Endothelial cell of umbilical vein (primary cell): Measurements from ENCODE around the gene GPATCH1. TPM values are rescaled to one million over a fixed set of nuclear protein-coding genes. Genes with fewer than 3 reads are reported as not detected.
"Not testable (repeated sequence)": the region's sequence is repeated elsewhere in the genome, so short reads cannot be mapped to it uniquely, and the experiment has no call there.

Experiments
- BruUV-seq: library from RNA; stranded (reverse); fragments of 400-500 nt; replicated peaks from 2 replicates; lab custom pipeline; 2021; lab: Mats Ljungman, UMichigan
- CTCF ChIA-PET: fragments of 300-600, 350-600 bp; sonication (Branson Sonifier 250); formaldehyde crosslinking; loops from one replicate; lab custom pipeline; 2021; ENCODE audit warnings: antibody characterized with exemption, inconsistent platforms; lab: Charles Lee
- POLR2A ChIA-PET: fragments of 300-600, 350-600 bp; sonication (Branson Sonifier 250); formaldehyde crosslinking; loops from one replicate; lab custom pipeline; 2021; ENCODE audit warnings: antibody characterized with exemption, inconsistent platforms; lab: Charles Lee
- DNase-seq: peaks from one replicate; pipeline ENCODE4 v3.0.0-alpha.2; 2011; ENCODE audit warnings: low read depth, low spot score
- FAIRE-seq: peaks from 2 replicates; lab custom pipeline; 2011; peaks lifted over from hg19 to GRCh38; lab: Jason Lieb, UNC
- H2AFZ ChIP-seq: 2 replicates; pipeline ENCODE4 v1.6.0; 2012; ENCODE audit warnings: low read depth, low read length, control low read depth, inconsistent platforms
- H3K27ac ChIP-seq: 2 replicates; pipeline ENCODE4 v1.5.1; 2011; ENCODE audit warnings: low read depth, mild to moderate bottlenecking, control low read depth, low read length, moderate library complexity; ENCODE audit not compliant: insufficient read depth
- H3K27me3 ChIP-seq, 2 experiments: 2 replicates each; pipeline versions ENCODE4 v1.6.0 to v1.6.1; 2011; ENCODE audit warnings: low read length in 2 of 2, mixed read lengths in 1 of 2; ENCODE audit not compliant: control insufficient read depth in 2 of 2, insufficient read depth in 2 of 2
- H3K36me3 ChIP-seq, 2 experiments: 2 replicates in 1 of 2; 3 replicates in 1 of 2; pipeline ENCODE4 v1.5.1; 2011; ENCODE audit warnings: low read length in 2 of 2, mild to moderate bottlenecking in 1 of 2, moderate library complexity in 1 of 2; ENCODE audit not compliant: control insufficient read depth in 2 of 2, insufficient read depth in 2 of 2; ENCODE audit errors: extremely low read depth in 1 of 2
- H3K4me1 ChIP-seq: 3 replicates; pipeline ENCODE4 v1.5.1; 2011; ENCODE audit warnings: mild to moderate bottlenecking, low read length; ENCODE audit not compliant: control insufficient read depth, insufficient read depth; ENCODE audit errors: extremely low read depth
- H3K4me2 ChIP-seq: 2 replicates; pipeline ENCODE4 v1.6.1; 2011; ENCODE audit warnings: low read length, control low read depth, mixed read lengths; ENCODE audit not compliant: insufficient read depth
- H3K4me3 ChIP-seq, 3 experiments: fragments of 200-600 bp in 1 of 3; sonication (generic), shearing (Covaris generic) in 1 of 3; replicated peaks in 1 of 3; 2 replicates each; pipeline ENCODE4 v1.5.1; 2011 to 2016; ENCODE audit warnings: control low read depth in 3 of 3, low read length in 3 of 3, mild to moderate bottlenecking in 2 of 3, inconsistent platforms in 1 of 3, low read depth in 1 of 3, moderate library complexity in 1 of 3; ENCODE audit not compliant: insufficient read depth in 1 of 3
- H3K79me2 ChIP-seq: 2 replicates; pipeline ENCODE4 v1.6.0; 2012; ENCODE audit warnings: low read length, inconsistent platforms; ENCODE audit not compliant: control insufficient read depth, insufficient read depth
- H3K9ac ChIP-seq: replicated peaks from 2 replicates; pipeline ENCODE3; 2011; ENCODE audit warnings: low read length, control low read depth; ENCODE audit not compliant: insufficient read depth; ENCODE audit errors: extremely low read depth
- H3K9me1 ChIP-seq: replicated peaks from 3 replicates; pipeline ENCODE4 v1.6.0; 2011; ENCODE audit warnings: mild to moderate bottlenecking, low read length; ENCODE audit not compliant: control insufficient read depth, insufficient read depth; ENCODE audit errors: extremely low read depth
- H3K9me3 ChIP-seq: replicated peaks from 2 replicates; pipeline ENCODE4 v1.5.1; 2012; ENCODE audit warnings: low read length, inconsistent platforms; ENCODE audit not compliant: control insufficient read depth, insufficient read depth
- H4K20me1 ChIP-seq: replicated peaks from 2 replicates; pipeline ENCODE3; 2011; ENCODE audit warnings: mild to moderate bottlenecking, low read length; ENCODE audit not compliant: control insufficient read depth, insufficient read depth; ENCODE audit errors: extremely low read depth
- CTCF ChIP-seq, 2 donors: IDR thresholded peaks; 1 replicate in 1 of 2; 2 replicates in 1 of 2; pipeline ENCODE4 v1.5.1; 2011; ENCODE audit warnings: low read length in 2 of 2, mild to moderate bottlenecking in 2 of 2, moderate library complexity in 2 of 2, control low read depth in 1 of 2, inconsistent platforms in 1 of 2, low read depth in 1 of 2; ENCODE audit not compliant: insufficient read depth in 1 of 2; ENCODE audit errors: extremely low read depth in 1 of 2
- GATA2 ChIP-seq: IDR thresholded peaks from 2 replicates; pipeline ENCODE4 v1.7.0; 2011; ENCODE audit warnings: low read depth, mild to moderate bottlenecking, moderate library complexity, mixed read lengths, low read length; ENCODE audit not compliant: insufficient read length, insufficient read depth
- POLR2AphosphoS5 ChIP-seq: IDR thresholded peaks from 2 replicates; pipeline ENCODE4 v1.6.1; 2012; ENCODE audit warnings: low read depth, mild to moderate bottlenecking, control low read depth, low read length, moderate library complexity; ENCODE audit not compliant: insufficient read depth
- dilution Hi-C: fragments of 300-500 bp; cut with MboI; formaldehyde crosslinking; loops from one replicate; pipeline ENCODE4 v1.15.0; 2019; ENCODE audit warnings: low sequenced_read_pairs; ENCODE audit not compliant: extremely low pct_ligation_motif_present
- intact Hi-C: fragments of 100-400 bp; cut with micrococcal nuclease; formaldehyde crosslinking; loops from one replicate; pipeline ENCODE4 v1.10.0; 2022
- polyA plus RNA-seq, 4 experiments: library from polyadenylated mRNA; depleted of rRNA in 3 of 4; stranded (reverse) in 3 of 4; unstranded in 1 of 4; fragments of >200 nt; gene quantifications; 2 replicates each; pipeline versions ENCODE4 v1.2.1 to v1.2.3, GENCODE V29; 2011 to 2012; ENCODE audit warnings: missing spikeins in 1 of 4
- total RNA-seq: library from RNA; stranded (reverse); gene quantifications from 2 replicates; pipeline ENCODE4 v1.2.3, GENCODE V29; 2021

The GPATCH1 gene
- total and polyA plus RNA-seq, 2 donors (not counting 3 experiments of a cell fraction or from before 2014, with no cell fraction given) = 4.5 to 9.2 TPM

GRCh38 chr19:33163481-33163880 lies 82.5 kb downstream of the GPATCH1 start:
- FAIRE-seq (no peak), DNase-seq (no peak)
- no peaks in the 10 kb centered on the region for H3K27me3 ChIP-seq
- no peak overlapping the region for H3K9ac ChIP-seq
- BruUV-seq = no TSS peak
- H3K4me3 ChIP-seq = no peak overlapping the region
- no peak for TF ChIP-seq POLR2AphosphoS5
- TF ChIP-seq GATA2 = no peak
- no peak for TF ChIP-seq CTCF (IDR thresholded peaks at IDR 0.05; ENCODE audit: extremely low read depth in 1 of 2, insufficient read depth in 1 of 2, low read depth in 1 of 2, low read length in 2 of 2)
- dilution Hi-C loops (no loop called here), intact Hi-C loops (no loop called here)
- H3K4me1 ChIP-seq = no peaks in the 10 kb centered on the region
- no peaks in the 10 kb centered on the region for H3K36me3 ChIP-seq
- H3K4me2 ChIP-seq = no peak overlapping the region
- H3K79me2 ChIP-seq = no peaks in the 10 kb centered on the region
- H4K20me1 ChIP-seq = no peaks in the 10 kb centered on the region
- no peak overlapping the region for H3K27ac ChIP-seq
- H2AFZ ChIP-seq = no peak overlapping the region
- ChIA-PET POLR2A (no interaction called here), CTCF (interaction anchor here (1.6 to 2.4 kb wide), 2 partner anchors 13 to 21 kb away, joined by 4 to 8 read pairs; no protein-coding TSS in a partner anchor)
- H3K9me1 ChIP-seq = no peaks in the 10 kb centered on the region
- no peaks in the 10 kb centered on the region for H3K9me3 ChIP-seq

- H3K36me3 ChIP-seq, FAIRE-seq, H3K27ac ChIP-seq, H2AFZ ChIP-seq, H3K9me3 ChIP-seq, DNase-seq, H3K27me3 ChIP-seq, H3K9me1 ChIP-seq, H4K20me1 ChIP-seq, dilution Hi-C loops, H3K4me1 ChIP-seq, H3K9ac ChIP-seq, H3K79me2 ChIP-seq, H3K4me3 ChIP-seq, CTCF ChIA-PET, intact Hi-C loops, BruUV-seq, H3K4me2 ChIP-seq: not testable (repeated sequence)
- POLR2A ChIA-PET = interaction anchor here (0.7 kb wide), 1 partner anchor 32 kb away, joined by 8 read pairs; no protein-coding TSS in a partner anchor
Observed at GRCh38 chr19:33166037-33166436, 85.1 kb downstream of the GPATCH1 start.
